Measurements from ENCODE around the gene PEAR1.

The PEAR1 gene

GRCh38 chr1:156901966-156902915 lies 8.7 kb downstream of the PEAR1 start:
- DNase-seq: no peak

GRCh38 chr1:156903328-156904091 lies 10.0 kb downstream of the PEAR1 start:
- DNase-seq: no peak

GRCh38 chr1:156904187-156904959 lies 10.9 kb downstream of the PEAR1 start:
- DNase-seq: no peak

GRCh38 chr1:156905176-156905575 lies 11.7 kb downstream of the PEAR1 start:
- DNase-seq: no peak

- no peak for DNase-seq
These were observed 12.1 kb downstream of the PEAR1 start for GRCh38 chr1:156905651-156906050.

- no peak for DNase-seq
These were observed 12.8 kb downstream of the PEAR1 start for GRCh38 chr1:156906206-156906906.

- no peak for DNase-seq
These were observed 15.0 kb downstream of the PEAR1 start for GRCh38 chr1:156908541-156908940.

- DNase-seq: no peak
These were observed 15.4 kb downstream of the PEAR1 start for GRCh38 chr1:156908955-156909354.

- DNase-seq: no peak
These were observed 16.2 kb downstream of the PEAR1 start for GRCh38 chr1:156909671-156910070.

GRCh38 chr1:156910309-156910782 lies 16.8 kb downstream of the PEAR1 start:
- DNase-seq: peak; percentile 9

- no peak for DNase-seq
These were observed 18.2 kb downstream of the PEAR1 start for GRCh38 chr1:156911577-156912298.

GRCh38 chr1:156912310-156912709 lies 18.8 kb downstream of the PEAR1 start:
- no peak for DNase-seq

- peak; percentile 69 for DNase-seq
These were observed 19.6 kb downstream of the PEAR1 start for GRCh38 chr1:156912861-156913808.

GRCh38 chr1:156913809-156914387 lies 20.4 kb downstream of the PEAR1 start:
- DNase-seq: no peak

GRCh38 chr1:156914440-156914856 lies 20.9 kb downstream of the PEAR1 start:
- DNase-seq: no peak

GRCh38 chr1:156920233-156921052 lies 26.9 kb downstream of the PEAR1 start, which contains the start of gene LRRC71:
Gene LRRC71, plus strand, starts transcription at chr1:156920632. Its CDS starts 172 bp downstream, at chr1:156920804.
- DNase-seq: peak; percentile 65

GRCh38 chr1:156921053-156921529 lies 27.6 kb downstream of the PEAR1 start:
- DNase-seq: no peak

- peak; percentile 23 for DNase-seq
These were observed 29.6 kb downstream of the PEAR1 start for GRCh38 chr1:156922986-156923669.

Measured in NCI-H1092 (cell line).